HG02759 (cell line): ENCODE data around the gene SHLD1.
A peak's percentile ranks its signal among the peaks of the same experiment; 100 is the strongest.

ENCODE experiments used
- ATAC-seq: cut with Tn5 transposase; IDR thresholded peaks from one replicate; pipeline ENCODE4 v1.9.1; 2021; ENCODE audit warnings: mild to moderate bottlenecking, moderate library complexity; ENCODE audit not compliant: unreplicated experiment

SHLD1 gene

DNA sequence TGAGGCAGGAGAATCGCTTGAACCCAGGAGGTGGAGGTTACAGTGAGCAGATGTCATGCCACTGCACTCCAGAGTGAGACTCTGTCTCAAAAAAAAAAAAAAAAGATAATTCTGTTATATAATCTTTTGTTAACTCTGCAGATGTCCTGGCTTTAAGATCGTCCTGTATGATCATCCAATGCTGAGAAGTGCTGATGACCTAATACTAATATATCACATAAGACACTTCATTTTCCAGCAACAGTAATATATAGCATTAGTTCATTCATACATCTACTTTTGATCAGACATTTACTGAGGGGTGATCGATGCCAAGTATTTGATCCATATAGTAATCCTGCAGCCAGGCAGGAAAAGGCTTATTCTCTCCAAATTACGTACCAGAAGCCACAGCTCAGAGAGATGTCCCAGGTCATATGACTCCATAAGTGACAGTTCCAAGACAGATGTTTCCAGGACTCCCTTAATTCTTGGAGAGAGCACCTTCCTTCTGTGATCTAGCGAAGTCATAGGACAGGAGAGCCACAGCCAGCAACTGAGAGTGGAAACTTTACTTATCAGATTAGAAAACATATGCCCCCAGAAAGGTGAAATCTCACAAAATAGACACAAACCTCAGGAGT lies 60.7 kb downstream of the SHLD1 start:
- no peak for ATAC-seq

DNA sequence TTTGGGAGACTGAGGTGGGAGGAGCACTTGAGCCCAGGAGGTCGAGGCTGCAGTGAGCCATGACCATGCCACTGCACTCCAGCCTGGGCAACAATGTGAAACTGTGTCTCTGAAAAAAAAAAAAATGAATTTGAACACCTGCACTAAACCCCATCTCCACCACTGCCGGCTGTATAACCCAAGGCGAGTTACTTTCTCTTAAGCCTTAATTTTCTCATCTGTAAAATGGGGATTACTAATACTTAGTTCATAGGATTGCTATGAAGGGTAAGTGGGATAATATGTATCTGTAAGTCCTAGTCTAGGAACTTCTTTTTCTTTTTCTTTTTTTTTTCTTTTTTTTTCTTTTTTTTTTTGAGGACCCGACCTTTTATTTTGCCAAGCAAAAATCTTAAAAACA lies 61.5 kb downstream of the SHLD1 start:
- ATAC-seq: no peak

DNA sequence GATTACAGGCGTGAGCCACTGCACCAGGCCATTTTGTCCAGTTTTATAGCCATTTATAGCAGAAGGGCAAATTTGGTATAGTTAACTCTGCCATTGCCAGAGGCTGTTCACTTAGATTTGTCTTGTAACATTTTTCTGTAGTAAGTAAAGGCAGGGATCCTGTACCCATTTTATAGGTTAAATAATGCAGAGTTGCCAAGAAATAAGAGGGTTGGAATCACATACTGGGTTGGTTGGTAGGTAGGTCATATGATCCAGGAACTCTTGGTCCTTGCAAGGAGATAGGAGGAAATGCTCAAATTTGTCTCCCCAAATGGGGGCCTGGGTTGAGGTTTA lies 68.1 kb downstream of the SHLD1 start:
- ATAC-seq: no peak

DNA sequence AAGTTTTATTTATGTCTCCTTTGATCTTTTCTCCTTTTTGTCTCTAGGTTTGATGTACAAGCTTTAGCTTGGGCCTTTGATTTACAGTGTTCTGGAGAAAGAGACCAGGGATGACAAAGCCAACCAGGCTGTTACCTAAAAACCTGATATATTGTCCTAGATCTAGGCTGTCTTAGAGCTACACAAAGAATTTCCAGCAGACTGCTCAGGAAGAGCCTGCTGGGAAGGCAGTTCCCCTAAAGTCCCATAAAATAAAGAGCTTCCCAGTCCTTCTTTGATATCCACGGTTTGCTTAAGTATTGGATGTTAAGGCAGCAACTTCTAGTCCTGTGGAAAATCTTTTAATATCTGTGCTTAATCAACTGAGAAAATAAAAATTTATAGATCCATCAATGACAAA lies 70.5 kb downstream of the SHLD1 start:
- ATAC-seq: no peak

DNA sequence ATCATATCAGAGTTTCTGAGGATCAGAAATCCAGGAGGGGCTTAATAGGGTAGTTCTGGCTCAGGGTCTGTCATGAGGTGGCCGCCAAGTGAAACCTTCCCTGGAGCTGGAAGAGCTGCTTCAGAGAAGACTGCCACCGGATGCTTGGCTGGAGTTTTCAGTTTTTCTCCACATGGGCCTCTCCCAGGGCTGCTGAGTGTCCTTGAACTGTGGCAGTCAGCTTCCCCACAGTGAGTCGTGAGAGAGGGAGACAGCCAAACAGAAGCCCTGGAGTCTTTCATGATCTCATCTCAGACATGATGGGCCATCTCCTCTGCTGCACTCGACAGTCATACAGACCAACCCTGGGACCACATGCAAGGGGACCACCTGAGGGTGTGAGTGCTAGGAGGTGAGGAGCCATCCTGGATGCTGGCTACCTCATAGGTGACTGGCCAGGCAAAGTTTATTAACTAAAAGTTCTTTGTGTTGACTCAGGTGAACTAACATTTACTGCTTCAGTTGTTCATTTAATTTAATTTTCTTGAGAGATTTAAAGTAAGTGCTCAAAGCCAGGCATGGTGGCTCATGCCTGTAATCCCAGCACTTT lies 71.5 kb downstream of the SHLD1 start:
- no peak for ATAC-seq

DNA sequence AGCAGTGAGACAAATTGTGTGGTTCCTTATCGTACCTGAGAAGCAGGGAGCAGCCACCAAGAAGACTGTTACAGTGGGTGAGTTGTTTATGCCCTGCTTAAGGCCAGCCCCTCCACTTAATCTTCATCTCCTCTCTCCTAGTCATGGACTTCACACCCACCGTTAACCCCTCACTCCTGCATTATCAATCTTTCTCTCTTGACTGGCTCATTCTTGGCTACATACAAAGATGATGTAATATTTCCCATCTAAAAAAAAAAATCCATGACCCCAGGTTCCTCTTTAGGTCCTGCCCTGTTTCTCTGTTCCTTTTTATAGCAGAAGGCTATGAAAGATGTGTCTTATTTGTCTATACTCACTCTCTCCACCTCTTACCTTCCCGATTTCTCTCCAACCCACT lies 72.4 kb downstream of the SHLD1 start:
- no peak for ATAC-seq

DNA sequence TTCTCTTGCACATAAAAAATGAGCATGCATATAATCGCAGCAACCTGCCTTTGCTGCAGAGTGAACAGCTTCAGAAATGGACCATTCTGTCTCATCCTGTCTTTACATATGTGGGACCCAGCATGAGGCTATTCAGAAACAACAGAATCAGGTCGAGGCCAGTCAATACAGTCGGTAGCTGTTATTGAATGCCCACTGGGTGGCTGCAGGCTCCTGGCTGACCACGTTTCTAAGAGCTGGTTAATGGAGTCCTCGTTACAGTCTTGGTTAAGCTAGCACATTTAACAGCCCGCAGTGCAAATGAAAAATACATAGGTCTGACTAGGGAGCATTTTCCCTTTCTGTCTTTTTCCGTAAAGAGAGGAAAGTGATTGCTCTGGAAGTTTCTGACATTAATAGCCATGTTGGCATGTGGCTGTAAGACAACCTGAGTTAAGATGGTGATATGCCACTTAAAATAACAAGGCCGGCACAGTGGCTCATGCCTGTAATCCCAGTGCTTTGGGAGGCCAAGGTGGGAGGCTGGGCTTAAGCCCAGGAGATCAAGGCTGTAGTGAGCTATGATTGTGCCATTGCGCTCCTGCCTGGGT lies 75.0 kb downstream of the SHLD1 start:
- ATAC-seq: no peak

DNA sequence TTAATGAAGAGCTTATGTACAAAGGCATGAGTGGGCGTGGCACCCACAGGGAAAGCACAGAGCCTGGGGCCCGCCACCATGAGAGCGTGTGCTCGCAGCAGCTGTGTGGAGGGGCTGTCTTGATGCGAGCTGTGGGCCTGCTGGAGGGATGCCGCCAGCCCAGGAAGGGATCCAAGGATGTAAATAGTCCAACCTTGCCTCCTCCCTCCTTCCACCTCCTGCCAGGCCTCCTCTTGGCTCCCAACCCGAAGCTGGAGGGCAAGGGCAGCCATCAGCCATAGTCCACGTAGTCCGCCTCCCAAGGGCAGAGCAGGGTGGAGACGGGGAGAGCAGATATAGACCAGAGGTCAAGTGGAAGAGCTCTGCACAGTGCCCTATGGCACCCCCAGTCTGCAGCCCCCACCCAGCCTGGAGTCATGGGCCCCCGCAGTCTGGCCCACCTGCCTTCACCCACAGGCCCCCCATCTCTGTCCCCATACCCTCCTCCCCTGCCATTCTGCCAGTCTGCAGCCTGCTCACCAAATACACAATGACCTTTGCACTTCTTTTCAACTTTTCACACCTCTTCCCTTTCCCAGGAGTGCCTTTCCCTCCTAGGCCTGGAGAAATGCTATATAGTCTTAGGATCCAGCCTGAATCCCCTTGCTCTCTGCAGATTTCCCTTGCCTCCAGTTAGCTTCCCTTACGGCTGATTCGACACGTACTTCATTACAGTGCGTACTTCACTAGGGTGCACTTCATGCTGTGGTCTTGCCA lies 77.1 kb downstream of the SHLD1 start:
- no peak for ATAC-seq

DNA sequence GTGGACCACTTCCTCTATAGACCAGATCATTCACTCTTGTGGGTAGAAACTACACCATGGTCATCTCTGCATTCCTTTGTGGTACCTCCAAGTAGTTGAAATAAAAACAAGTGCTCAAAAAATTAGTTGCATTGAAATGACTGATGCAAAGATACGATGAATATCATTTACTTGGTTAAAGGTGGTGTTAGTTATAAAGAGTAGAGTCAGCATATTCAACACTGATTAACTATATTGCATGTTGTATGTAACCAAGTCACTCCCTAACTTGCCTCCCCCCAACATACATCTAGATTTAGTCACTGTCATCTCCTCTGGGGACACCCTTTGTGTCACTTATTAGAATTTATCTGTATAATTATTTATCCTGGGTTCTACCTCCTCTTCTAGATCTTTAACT lies 77.7 kb downstream of the SHLD1 start:
- ATAC-seq: no peak

DNA sequence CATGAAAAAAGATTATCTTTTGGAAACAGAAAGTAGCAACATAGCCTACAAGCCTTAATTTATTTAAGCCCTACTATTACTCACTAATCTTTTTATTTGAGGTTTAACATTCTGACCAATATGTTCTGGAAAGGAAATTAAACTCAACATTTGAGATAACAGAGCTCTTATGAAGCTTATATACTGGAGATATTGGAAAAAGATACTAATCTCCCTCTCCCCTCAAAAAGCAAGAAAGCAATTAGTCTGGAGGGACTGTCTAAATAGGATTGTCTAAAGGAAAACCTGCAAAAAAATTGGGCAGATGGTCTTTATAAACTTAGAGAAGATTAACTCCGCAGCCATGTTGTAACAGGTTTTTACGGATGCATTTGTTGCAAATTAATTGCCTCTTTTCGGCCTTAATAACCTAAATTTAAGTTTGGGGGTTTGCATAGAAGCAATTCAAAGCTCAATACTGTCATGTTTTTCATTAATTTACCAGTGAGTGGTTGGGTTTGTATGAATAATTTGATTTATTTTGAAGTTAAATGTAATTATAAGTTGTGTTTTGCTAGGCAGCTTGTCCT lies 79.1 kb downstream of the SHLD1 start:
- no peak for ATAC-seq

DNA sequence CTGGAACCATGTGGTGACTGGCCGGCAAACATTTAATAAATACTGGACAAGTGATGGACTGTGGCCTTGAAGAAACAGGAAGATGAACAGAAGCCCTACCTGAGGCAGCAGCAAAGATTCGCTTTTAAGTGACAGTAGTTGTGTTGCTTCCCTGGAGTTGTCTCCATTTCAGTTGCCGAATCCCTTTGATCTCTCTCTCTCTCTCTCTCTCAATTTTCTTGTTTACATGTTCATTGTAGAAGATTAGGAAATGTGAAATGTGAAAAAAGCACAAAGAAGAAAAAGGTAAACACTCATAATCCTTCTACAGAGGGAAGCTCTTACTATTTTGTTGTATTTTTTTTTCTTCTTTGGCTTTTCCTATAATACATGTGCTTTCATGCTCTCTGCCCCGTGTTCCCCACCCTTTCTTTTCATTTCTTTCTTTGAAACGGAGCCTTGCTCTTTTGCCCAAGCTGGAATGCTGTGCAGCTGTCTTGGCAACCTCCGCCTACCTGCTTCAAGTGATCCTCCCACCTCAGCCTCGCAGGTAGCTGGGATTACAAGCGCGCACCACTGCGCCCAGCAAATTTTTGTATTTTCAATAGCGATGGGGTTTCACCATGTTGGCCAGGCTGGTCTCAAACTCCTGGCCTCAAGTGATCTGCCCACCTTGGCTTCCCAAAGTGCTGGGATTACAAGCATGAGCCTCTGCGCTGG lies 81.5 kb downstream of the SHLD1 start:
- ATAC-seq: no peak

DNA sequence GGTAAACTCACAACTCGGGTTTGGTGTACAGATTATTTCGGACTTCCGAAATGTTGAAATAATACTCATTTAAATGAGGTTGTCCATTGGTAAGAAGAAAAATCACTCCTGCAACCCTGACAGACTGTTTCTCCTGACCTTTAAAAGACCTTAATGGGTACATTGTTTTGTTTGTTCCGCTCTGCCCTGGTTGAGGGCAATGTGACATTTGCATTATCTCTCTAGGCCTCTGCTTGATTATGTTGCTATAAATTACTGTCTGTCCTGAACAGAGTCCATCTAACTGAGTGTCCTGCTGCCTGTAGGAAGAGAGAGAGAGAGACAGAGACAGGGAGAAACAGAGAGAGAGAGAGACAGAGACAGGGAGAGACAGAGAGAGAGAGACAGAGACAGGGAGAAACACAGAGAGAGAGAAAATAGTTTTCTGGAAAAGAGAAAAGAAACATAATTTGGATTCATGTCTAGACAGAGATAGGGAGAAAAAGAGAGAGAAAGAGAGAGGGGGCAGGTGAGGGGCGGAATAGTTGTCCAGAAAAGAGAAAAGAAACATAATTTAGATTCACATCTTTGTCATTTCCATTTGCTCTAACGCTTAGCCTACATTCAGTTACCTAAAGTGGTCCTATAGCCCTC lies 83.2 kb downstream of the SHLD1 start:
- no peak for ATAC-seq

DNA sequence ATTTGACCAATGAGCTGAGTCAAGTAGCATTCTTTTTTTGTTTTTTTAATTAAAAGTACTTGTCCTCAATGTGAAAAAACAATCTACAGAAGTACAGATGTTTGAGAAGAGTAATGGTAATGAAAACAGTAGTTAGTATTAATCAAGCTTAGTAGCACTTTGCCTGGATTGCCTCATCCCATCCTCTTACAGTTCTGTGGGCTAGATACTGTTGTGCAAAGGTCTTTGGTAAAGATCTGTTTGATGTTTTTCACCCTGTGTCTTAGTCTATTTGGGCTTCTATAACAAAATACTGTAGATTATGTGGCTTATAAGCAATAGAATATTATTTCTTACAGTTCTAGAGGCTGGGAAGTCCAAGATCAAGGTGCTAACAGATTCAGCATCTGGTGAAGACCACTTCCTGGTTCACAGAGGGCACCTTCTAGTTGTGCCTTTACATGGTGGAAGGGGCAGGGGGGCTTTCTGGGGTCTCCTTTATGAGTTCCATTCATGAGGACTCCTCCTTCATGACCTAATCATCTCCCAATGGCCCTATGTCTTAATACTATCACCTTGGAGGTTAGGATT lies 84.3 kb downstream of the SHLD1 start:
- ATAC-seq: no peak

DNA sequence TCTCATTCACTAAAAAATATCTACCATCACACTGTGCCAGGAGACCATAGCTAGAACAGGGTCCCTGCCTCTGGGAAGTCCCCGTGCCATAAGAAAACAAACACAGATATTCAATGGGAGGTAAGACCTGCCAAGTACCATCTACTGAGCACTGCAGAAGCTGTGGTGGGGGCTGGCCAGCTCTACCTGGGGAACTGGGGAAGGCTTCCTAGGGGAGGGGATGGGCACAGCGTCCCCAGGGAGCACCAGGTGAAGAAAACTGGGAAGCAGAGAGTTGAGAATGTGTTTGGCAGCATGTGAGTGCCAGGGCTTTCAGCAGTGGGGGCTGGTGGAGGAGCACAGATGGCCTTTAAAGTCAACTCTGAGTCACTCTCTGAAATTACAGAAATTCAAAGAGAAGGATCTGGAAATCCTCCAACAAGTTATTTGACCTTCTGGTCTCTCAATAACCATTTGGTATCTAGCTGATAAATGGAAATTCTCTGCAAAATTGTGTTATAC lies 85.2 kb downstream of the SHLD1 start:
- ATAC-seq: no peak

DNA sequence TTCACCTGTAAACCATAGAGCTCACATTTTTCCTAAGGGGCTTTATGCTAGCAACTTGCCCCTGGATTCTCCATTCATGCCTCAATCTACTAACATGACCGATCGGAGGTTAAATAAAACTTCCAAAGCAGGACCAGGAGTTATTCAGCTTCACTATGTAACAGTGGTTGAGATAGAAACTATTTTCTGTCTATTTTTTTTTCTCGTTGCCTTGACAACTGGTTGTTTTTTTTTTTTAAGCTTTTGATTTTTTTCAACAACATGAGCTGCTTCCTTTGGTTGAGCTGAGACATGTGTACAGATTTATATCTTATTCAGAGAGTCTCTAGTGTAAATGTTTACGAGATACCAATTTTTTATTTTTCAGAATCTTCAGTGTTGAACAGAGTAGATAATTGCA lies 85.7 kb downstream of the SHLD1 start:
- no peak for ATAC-seq

DNA sequence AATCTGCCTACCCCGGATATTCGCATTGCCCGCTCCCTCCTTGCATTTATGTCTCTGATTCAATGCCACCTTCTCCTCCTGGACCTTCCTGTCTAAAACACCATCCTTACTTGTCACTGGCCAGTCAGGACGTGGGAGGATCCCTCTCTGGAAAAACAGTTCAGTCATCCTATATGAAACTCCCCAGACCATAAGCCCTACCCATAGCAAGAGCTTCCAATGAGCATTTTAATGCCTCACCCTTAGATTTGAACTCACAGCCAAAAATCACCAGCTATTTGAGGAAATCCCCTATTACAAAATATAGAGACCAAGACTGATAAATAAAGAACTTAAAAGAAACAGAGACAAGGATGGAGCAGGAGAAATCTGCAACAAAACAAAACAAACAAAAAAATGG lies 86.4 kb downstream of the SHLD1 start:
- ATAC-seq: no peak

DNA sequence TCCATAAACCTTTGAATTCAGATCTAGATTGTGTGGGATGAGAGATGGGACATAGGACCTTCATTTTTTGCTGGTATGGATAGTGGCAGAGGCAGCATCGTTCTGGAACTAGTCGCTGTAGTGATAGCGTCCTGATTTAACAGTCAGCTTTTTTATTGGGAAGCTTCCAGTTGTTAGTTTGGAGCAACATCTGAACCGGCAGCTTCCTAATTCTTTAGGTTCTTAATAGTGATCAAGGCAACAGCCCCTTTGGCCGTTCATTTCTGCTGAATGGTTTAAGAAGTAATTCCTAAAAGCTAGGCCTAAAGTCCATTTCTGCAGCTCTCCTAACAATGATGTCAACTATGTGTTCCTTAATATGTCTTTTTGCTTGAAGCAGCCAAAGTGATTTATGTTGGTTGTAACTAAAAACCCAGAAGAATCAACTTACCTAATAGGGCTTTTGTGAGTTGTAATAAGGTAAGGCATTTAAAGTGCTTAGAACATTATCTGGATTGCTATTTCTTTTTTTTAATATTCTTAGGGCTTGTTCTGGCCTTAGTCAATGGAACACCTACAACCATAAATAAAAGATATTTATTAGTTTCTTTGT lies 90.3 kb downstream of the SHLD1 start:
- no peak for ATAC-seq

DNA sequence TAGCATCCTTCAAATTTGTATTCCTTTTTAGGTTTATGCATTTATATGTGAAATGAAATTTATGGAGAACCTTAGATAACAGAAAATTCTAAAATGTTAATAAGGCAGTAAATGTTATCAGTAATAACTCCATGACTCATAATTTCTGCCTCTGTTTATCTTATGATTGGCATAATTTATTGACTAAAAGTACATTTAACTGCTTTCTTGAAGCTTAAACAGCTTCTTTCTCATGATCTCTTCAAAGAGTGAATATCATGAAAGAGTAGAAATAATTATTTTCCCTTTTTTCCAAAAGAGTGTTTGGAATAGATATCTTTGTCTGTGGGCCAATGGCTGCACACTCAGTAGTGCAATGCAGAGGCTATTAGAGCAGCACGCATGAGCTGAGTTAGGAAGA lies 91.3 kb downstream of the SHLD1 start:
- no peak for ATAC-seq

DNA sequence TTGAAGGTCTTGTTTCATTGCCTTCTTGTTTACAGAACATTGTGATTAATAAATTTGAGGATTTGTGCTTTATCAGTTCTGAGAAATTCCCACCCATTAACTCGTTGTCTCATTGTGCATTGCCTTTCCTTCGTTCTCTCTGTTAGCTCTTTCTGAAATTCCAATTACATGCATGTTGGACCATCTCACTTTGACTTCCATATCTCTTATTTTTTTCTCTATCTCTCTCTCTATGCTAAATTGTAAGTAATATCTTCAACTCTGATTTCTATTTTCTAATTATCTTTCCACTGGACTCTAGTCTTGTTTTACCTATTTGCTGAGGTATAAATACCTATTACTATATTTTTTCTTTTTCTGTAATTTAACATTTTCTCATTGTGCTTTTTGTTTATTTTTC lies 92.3 kb downstream of the SHLD1 start:
- no peak for ATAC-seq

DNA sequence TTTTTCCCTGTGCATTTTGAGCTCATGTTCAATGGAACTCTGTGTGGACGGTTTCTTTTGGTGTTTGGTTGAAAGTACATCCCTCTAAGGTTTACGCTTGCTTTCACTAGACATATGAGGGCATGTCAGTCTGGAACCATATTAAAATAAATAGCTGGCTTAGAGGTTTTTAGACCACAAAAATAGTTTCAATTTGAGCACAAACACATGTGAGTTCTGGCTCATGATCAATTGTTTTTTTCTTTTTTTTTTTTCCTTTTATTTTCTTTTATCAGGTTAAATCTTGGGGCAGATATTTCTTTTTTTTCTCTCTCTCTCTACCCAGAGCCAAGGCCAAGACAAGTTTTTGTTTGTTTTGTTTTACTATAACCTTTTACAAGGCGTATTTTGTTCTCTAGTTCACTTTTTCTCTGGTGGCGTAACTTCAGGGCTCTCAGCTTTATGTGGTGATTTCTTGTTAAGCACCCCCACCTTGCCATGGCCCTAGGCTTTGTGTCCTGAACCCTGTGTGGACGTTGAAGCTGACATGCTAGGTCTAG lies 92.9 kb downstream of the SHLD1 start:
- peak; percentile 57 for ATAC-seq
